HUES48 (cell line): Measurements from ENCODE around the gene S100G.

Experiments
- H3K27ac ChIP-seq: one replicate; pipeline ENCODE4 v1.7.0; 2013; ENCODE audit warnings: low read depth, low read length, inconsistent platforms
- H3K27me3 ChIP-seq: 2 replicates; pipeline ENCODE4 v1.6.1; 2013; ENCODE audit warnings: mild to moderate bottlenecking, low read length; ENCODE audit not compliant: control insufficient read depth, insufficient read depth
- H3K36me3 ChIP-seq: 2 replicates; pipeline ENCODE4 v1.6.1; 2013; ENCODE audit warnings: low read length; ENCODE audit not compliant: control insufficient read depth, insufficient read depth
- H3K4me1 ChIP-seq: 2 replicates; pipeline ENCODE4 v1.6.1; 2013; ENCODE audit warnings: mild to moderate bottlenecking, low read length; ENCODE audit not compliant: control insufficient read depth, insufficient read depth
- H3K4me3 ChIP-seq: 2 replicates; pipeline ENCODE4 v1.5.1; 2013; ENCODE audit warnings: mild to moderate bottlenecking, low read depth, low read length
- H3K9ac ChIP-seq: 2 replicates; pipeline ENCODE4 v1.6.1; 2013; ENCODE audit warnings: mild to moderate bottlenecking, low read depth, low read length, moderate library complexity
- H3K9me3 ChIP-seq: 2 replicates; pipeline ENCODE4 v1.6.1; 2013; ENCODE audit warnings: low read length; ENCODE audit not compliant: control insufficient read depth, insufficient read depth

S100G gene

DNA sequence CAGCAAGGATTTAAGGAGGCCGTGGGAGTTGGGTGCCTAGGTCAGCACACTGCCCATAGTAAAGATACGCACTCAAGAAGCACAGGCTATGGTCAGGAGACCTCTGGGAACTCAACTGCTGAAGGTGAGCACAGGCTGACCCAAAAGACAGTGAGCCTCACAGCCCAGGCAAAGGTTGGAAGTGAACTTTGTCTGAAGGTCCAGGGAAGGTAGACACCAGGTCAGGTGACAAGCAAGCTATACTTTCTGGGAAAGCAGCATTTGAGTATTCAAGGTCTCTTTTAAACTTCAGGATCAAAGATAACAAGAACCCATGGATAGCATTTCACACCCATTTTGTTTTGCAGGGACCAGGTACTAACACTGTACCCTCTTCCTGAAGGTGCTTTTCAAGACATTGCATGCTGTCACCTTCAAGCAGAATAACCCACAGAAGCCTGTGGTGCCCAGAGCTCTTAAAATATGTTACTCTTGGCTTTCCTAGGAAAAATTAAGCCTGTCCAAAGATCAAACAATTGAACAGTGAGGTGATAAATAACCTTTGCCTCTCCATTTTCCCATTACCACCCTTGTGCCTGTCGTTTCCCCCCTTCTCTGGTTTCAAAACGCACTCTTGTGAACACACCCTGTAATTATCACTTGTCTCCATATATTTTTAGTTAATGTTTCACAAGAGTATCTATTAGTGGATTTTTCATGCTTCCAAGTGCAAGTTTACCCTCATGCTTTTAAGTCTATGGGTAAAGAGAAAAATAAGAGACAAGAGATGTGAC lies 3.4 kb upstream of the S100G start:
- H3K4me1 ChIP-seq, result peaks cover 23% of the 10 kb centered on the region
- H3K36me3 ChIP-seq, result peaks cover 44% of the 10 kb centered on the region; the same call in 1 of the 2 replicates
- H3K4me3 ChIP-seq, result no peak overlapping the region
- no peak overlapping the region for H3K27ac ChIP-seq
- 0 out of 2 replicates have a peak, but pooled peaks cover 2% of the 10 kb centered on the region for H3K9me3 ChIP-seq
- no peak overlapping the region for H3K9ac ChIP-seq
- H3K27me3 ChIP-seq, result no peaks in the 10 kb centered on the region

DNA sequence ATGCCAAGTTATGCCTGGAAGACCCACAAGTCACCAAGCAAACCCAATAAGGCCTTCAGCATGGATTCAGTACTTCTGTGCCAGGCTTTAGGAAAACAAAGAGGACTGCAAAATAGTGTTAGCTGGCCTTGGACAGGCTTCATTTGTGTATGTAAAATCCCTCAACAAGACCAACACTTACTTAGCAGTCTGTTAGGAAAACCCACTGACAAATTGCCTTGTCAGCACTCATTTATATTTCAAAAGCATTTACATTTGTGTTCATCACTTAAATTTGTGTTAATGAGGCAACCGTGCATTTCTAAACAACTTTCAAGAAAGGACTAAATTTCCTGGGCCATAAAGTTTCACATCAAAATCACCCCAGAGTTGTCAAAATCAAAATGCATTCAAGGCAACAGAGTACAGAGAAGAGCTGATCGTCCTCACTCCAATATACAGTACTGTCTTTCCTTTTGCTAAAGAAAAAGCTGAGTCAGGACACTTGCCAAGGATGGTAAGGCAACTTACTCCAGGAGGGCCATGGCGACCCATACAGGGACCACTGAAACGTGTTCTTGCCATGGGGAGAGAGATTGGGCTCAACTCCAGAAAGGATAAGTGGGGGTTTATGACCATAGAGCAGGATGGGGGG lies 1.6 kb downstream of the S100G start:
- H3K9me3 ChIP-seq, result no peaks in the 10 kb centered on the region
- H3K27ac ChIP-seq, result no peak overlapping the region
- H3K4me3 ChIP-seq, result no peak overlapping the region
- no peaks in the 10 kb centered on the region for H3K27me3 ChIP-seq
- H3K36me3 ChIP-seq, result peaks cover 33% of the 10 kb centered on the region
- no peak overlapping the region for H3K9ac ChIP-seq
- peaks cover 11% of the 10 kb centered on the region for H3K4me1 ChIP-seq

DNA sequence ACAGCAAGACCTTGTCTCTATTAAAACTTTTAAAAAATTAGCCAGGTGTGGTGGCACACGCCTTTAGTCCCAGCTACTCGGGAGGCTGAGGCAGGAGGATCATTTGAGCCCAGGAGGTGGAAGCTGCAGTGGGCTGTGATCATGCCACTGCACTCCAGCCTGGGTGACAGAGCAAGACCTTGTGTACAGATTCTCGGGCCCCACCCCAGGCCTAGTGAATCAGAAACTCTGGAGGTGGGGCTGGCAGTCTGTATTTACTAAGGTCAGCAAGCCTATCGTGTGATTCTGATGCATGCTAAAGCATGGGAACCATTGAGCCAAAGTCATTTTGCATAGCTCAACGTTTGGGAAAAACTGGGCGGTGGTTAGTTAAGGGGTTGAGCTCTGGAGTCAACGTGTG lies 3.5 kb downstream of the S100G start:
- no peak overlapping the region for H3K27ac ChIP-seq
- H3K4me1 ChIP-seq, result peaks cover 11% of the 10 kb centered on the region
- no peaks in the 10 kb centered on the region for H3K27me3 ChIP-seq
- no peak overlapping the region for H3K4me3 ChIP-seq
- no peaks in the 10 kb centered on the region for H3K9me3 ChIP-seq
- peaks cover 28% of the 10 kb centered on the region for H3K36me3 ChIP-seq
- H3K9ac ChIP-seq, result no peak overlapping the region

DNA sequence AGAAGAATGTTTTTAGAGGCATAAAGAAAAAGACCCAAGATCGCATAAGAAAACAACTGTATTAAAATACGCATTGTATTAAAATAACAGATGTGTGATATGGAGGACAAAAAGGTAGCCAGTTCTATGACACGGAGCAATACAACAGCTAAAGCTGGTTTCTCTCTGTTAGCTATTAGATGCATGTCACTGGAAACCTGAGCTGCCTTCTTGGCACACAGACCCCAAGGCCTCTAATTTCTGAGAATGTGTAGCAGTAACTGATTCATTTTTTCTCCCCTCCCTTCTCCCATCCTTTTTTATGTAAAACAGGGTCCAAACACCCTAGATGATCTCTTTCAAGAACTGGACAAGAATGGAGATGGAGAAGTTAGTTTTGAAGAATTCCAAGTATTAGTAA lies 4.1 kb downstream of the S100G start:
- Histone ChIP-seq H3K27me3 (no peaks in the 10 kb centered on the region), H3K9me3 (no peaks in the 10 kb centered on the region), H3K36me3 (peaks cover 33% of the 10 kb centered on the region), H3K9ac (no peak overlapping the region), H3K4me1 (peaks cover 11% of the 10 kb centered on the region), H3K27ac (no peak overlapping the region), H3K4me3 (no peak overlapping the region)

DNA sequence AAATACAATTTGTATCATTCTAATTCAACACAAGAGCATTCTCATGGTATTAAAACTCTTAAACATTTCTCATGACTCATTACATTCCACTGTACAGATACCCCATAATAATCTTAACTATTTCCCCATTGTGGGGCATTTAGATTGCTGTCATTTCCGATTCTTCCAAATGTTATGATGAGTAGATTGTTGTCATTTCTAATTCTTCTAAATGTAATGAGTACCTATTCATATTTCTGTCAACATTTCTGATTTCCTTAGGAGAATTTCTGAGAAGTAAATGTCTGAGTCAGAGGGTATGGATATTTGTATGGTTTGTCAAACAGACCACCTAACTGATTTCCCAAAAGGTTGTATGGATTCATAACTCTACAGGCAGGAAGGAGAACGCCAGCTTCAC lies 8.3 kb downstream of the S100G start:
- H3K4me1 ChIP-seq, result peaks cover 8% of the 10 kb centered on the region
- no peak overlapping the region for H3K27ac ChIP-seq
- H3K9ac ChIP-seq, result no peak overlapping the region
- H3K9me3 ChIP-seq, result no peaks in the 10 kb centered on the region
- peaks cover 37% of the 10 kb centered on the region for H3K36me3 ChIP-seq
- no peaks in the 10 kb centered on the region for H3K27me3 ChIP-seq
- H3K4me3 ChIP-seq, result no peak overlapping the region

- peaks cover 10% of the 10 kb centered on the region for H3K4me1 ChIP-seq
- no peak overlapping the region for H3K4me3 ChIP-seq
- no peaks in the 10 kb centered on the region for H3K9me3 ChIP-seq
- H3K9ac ChIP-seq, result no peak overlapping the region
- H3K27me3 ChIP-seq, result no peaks in the 10 kb centered on the region
- peaks cover 45% of the 10 kb centered on the region for H3K36me3 ChIP-seq
- no peak overlapping the region for H3K27ac ChIP-seq
Measured at GRCh38 chrX:16659321-16659720, 9.4 kb downstream of the S100G start.

GRCh38 chrX:16661495-16661894 lies 11.5 kb downstream of the S100G start:
- Histone ChIP-seq H3K4me1 (peaks cover 10% of the 10 kb centered on the region), H3K27ac (no peak overlapping the region), H3K9me3 (no peaks in the 10 kb centered on the region), H3K4me3 (no peak overlapping the region), H3K9ac (no peak overlapping the region), H3K36me3 (peaks cover 67% of the 10 kb centered on the region), H3K27me3 (no peaks in the 10 kb centered on the region)

GRCh38 chrX:16662402-16662801 lies 12.4 kb downstream of the S100G start:
- H3K27ac ChIP-seq, result no peak overlapping the region

DNA sequence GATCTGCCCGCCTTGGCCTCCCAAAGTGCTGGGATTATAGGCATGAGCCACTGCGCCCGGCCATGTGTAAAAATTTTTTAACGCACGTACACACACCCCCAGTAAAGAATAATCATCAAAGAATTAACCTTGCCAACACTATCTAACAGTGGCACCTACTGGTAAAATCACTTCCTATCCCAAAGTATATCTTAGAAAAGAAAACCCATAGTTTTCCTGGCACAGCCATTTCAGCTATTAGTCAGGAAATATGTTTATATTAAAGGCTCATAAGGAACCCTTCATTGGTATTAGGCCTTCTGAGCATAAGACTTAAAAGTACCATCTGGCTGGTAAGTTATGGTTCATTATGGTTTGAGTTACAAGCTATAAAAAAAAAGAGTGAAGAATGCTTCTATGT lies 14.1 kb downstream of the S100G start:
- no peaks in the 10 kb centered on the region for H3K9me3 ChIP-seq
- H3K36me3 ChIP-seq, result peaks cover 76% of the 10 kb centered on the region
- no peak overlapping the region for H3K9ac ChIP-seq
- H3K27ac ChIP-seq, result no peak overlapping the region
- H3K27me3 ChIP-seq, result no peaks in the 10 kb centered on the region
- peaks cover 10% of the 10 kb centered on the region for H3K4me1 ChIP-seq
- no peak overlapping the region for H3K4me3 ChIP-seq

More at GRCh38 chrX:16662402-16662801, 12.4 kb downstream of the S100G start:
- Histone ChIP-seq H3K9ac (no peak overlapping the region), H3K4me1 (peaks cover 10% of the 10 kb centered on the region), H3K36me3 (peaks cover 72% of the 10 kb centered on the region), H3K9me3 (no peaks in the 10 kb centered on the region), H3K4me3 (no peak overlapping the region), H3K27me3 (no peaks in the 10 kb centered on the region)

GRCh38 chrX:16664626-16665025 lies 14.7 kb downstream of the S100G start:
- Histone ChIP-seq H3K27me3 (no peaks in the 10 kb centered on the region), H3K9me3 (no peaks in the 10 kb centered on the region), H3K9ac (no peak overlapping the region), H3K36me3 (peaks cover 75% of the 10 kb centered on the region), H3K4me3 (no peak overlapping the region), H3K27ac (no peak overlapping the region), H3K4me1 (peaks cover 10% of the 10 kb centered on the region)

DNA sequence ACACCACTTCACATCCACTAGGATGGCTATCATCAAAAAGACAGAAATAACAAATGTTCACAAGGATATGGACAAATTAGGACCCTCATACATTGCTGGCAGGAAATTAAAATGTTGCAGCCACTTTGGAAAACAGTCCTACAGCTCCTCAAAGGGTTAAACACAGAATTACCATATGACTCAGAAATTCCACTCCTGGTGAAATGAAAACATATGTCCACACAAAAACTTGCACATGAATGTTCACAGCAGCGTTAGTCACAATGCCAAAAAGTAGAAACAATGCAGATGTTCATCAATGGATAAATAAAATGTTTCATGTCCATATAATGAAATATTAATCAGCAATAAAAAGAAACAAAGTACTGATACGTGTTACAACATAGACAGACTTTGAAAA lies 15.1 kb downstream of the S100G start:
- Histone ChIP-seq H3K9me3 (no peaks in the 10 kb centered on the region), H3K4me3 (no peak overlapping the region), H3K36me3 (peaks cover 79% of the 10 kb centered on the region), H3K27ac (no peak overlapping the region), H3K9ac (no peak overlapping the region), H3K27me3 (no peaks in the 10 kb centered on the region), H3K4me1 (peaks cover 10% of the 10 kb centered on the region)
